MM.1S (cell line): ENCODE measurements around the gene NCKAP5.

Experiments used
- EZH2phosphoT487 ChIP-seq: fragments of 300-600 bp; sonication (generic); IDR thresholded peaks from 2 replicates; pipeline ENCODE4 v1.6.1; 2018; ENCODE audit warnings: antibody characterized with exemption, low read length
- TF ChIP-seq, protein P1 (sequence below): fragments of 300-600 bp; sonication (generic); IDR thresholded peaks from 2 replicates; pipeline ENCODE4 v1.5.1; 2016; ENCODE audit warnings: antibody characterized with exemption, low read length, mixed read lengths

DNA sequence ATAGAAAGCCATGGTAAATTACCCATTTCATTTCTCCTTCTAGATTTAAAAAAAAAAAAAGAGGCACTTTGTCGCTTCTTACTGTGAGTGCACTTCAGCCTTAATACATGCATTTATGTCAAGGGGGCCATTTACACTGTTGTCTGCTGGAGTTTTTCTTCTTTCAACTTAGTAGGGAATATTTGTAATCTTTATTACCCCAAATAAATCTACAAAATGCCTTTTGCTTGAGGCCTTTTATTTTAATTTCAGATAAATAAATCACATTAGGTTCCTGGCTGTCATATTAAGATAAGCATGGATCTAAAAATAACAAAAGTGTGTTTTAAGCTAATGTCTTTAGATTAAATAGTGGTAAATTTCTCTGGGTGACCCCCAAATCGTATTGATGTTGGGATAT, 276.0 kb downstream of the NCKAP5 start:
- TF ChIP-seq, protein P1, sequence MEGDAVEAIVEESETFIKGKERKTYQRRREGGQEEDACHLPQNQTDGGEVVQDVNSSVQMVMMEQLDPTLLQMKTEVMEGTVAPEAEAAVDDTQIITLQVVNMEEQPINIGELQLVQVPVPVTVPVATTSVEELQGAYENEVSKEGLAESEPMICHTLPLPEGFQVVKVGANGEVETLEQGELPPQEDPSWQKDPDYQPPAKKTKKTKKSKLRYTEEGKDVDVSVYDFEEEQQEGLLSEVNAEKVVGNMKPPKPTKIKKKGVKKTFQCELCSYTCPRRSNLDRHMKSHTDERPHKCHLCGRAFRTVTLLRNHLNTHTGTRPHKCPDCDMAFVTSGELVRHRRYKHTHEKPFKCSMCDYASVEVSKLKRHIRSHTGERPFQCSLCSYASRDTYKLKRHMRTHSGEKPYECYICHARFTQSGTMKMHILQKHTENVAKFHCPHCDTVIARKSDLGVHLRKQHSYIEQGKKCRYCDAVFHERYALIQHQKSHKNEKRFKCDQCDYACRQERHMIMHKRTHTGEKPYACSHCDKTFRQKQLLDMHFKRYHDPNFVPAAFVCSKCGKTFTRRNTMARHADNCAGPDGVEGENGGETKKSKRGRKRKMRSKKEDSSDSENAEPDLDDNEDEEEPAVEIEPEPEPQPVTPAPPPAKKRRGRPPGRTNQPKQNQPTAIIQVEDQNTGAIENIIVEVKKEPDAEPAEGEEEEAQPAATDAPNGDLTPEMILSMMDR = no peak
- TF ChIP-seq EZH2phosphoT487 = no peak
